GM18508 (cell line): ENCODE results near the gene TWSG1.
"Not testable (repeated sequence)": the region's sequence is repeated elsewhere in the genome, so short reads cannot be mapped to it uniquely, and the experiment has no call there.

Source experiments
- ATAC-seq: cut with Tn5 transposase; IDR thresholded peaks from one replicate; pipeline ENCODE4 v1.9.1; 2021; ENCODE audit warnings: moderate number of reproducible peaks; ENCODE audit not compliant: insufficient read depth, unreplicated experiment

Gene TWSG1

DNA sequence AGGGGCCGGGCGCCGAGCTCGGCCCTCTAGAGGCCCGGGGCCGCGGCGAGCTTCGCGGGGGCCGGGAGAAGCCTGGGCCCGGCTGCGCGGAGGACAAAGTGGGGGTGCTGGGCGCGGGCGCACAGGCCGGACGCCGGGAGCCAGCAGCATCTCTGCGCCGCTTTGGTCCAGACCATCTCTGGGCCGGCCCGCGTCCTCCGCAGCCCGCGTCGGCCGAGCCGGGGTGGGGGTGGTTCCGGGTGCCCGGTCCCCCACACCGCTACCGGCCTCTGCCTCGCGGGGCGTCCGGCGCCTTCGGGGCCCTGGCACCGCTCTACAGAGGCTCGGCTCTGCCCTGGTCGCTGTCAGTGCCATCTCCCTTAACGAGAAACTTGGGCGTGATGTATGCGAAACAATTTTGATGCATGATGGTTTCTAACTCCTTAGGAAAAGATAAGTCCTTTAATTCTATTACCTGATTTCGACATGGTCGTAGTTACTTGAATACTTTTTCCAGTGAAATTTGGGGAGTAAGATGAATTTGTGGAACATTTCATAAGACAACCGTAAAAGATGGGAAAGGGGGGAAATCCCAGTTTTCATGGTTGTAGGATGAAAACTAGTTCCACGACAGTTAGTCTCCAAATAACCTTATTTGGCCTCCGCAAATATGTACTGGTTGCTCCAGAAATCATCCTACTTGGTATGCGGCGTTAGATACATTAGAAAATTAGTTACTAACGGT, 562 bp downstream of the TWSG1 start:
- peak; percentile 20 for ATAC-seq

DNA sequence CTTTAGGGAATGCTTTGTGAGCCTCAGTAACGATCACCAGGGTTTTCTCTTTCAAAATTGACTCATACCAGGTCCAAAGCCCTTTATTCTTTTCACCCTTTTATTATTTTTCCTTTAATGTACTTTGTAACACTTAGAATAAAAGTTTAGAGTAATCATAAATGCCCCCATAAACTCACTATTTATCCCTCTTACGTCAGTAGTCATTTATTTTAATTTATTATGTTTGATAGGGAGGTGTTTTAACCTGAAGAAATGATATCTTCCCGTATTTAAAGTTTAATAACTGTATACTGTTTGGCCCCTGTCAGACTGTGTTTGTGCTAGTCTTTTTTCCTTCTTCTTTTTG, 1.1 kb downstream of the TWSG1 start:
- no peak for ATAC-seq

DNA sequence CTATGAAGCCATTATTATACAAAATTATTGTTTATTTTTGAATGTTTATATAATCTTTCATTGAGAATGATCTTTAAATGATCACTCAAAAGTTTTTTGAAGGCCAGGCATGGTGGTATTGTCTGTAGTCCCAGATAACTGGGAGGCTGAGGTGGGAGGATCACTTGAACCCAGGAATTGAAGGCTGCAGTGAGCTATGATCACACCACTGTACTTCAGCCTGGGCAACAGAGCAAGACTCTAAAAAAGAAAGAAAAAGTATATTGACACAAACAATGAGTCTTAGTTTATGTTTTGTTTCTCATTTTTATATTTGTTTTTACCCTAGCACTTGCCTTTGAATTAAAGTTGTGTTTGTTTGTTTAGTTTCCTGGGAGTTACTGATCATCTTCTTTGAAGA, 2.3 kb downstream of the TWSG1 start:
- no peak for ATAC-seq

DNA sequence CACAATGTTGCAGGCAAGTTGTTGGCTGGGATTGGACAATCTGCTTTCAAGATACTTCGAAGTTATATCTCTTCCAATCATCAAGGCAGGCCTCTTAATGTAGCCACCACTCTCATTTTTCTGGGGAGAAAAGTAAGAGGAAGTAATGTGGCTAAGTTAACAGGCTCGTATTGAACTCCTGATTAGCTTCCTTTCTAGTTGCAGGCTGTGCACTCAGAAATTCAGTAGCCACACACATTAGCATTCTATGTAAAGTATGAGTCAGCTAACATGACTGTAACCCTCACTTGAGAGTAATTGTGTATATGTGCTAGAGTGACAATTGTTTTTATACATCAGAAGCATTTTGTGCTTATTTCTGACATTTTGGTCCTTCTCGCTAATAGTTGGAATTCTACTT, 3.3 kb downstream of the TWSG1 start:
- ATAC-seq = no peak

DNA sequence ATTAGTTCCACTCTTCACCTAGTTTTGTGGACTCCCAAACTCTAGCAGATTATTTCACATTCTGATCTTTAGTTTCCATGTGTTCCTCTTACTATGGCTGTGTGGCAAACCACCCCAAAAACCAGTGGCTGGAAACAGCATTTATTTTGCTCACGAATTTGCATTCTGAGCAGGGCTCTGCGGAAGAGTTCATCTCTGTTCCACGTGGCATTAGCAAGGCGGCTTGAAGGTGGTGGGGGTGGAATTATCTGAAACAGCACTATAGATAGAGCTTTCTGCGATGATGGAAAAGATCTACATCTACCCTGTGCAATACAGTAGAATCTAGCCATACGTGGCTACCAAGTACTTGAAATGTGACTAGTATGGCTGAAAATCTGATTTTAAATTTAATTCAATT, 5.9 kb downstream of the TWSG1 start:
- no peak for ATAC-seq

DNA sequence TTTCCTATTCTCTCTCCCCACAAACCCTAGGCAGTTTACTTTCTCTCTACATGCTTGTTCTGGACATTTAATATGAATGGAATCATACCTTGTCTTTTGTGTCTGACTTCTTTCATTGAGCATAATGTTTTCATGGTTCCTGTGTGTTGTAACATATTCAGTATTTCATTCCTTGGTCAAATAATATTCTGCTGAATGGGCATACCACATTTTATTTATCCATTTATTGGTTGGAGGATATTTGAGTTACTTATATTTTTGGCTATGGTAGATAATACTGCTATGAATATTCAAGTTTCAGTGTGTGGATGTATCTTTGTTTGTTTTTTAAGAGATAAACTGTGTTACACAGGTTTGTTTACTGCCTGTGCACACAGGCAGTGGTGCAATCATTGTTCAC, 9.0 kb downstream of the TWSG1 start:
- no peak for ATAC-seq

DNA sequence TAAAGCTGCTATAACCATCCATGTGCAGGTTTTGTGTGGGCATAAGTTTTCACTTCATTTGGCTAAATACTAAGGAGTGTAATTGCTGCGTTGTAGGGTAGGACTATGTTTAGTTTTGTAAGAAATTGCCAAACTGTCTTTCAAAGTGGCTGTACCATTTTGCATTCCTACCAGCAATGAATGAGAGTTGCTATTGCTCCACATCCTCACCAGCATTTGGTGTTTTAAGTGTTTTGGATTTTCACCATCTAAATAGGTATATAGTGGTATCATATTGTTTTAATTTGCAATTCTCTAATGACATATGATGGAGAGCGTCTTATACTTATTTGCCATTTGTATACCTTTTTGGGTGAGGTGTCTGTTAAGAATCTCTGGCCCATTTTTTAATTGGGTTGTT, 12.2 kb downstream of the TWSG1 start:
- no peak for ATAC-seq

DNA sequence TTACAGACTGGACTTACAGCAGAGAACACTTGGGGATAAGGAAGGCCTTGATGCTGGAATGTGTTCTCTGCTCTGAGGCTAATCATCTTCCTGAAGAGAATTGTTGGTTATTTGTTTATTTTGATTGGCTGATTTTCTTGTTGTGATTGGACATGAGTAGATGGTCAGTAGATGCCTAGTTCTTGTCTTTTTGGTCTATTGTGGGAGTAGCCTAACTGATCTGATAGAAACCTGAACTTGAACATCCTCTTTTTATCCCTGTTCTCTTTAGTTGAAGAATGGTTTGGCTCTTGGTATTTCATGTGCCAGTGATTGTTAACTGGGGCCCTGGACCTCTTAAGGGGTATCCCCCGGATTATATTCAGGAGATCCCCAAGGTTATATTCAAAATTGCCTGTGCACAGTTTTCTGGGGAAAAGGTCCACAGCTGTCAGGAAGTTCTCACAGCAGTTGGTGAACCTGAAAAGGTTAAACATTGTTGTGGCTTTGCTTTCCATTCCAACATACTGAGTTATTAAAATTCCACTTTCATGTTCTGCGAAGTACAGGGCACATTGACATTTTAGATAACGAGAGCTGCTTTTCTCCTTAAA, 13.6 kb downstream of the TWSG1 start:
- ATAC-seq = no peak

DNA sequence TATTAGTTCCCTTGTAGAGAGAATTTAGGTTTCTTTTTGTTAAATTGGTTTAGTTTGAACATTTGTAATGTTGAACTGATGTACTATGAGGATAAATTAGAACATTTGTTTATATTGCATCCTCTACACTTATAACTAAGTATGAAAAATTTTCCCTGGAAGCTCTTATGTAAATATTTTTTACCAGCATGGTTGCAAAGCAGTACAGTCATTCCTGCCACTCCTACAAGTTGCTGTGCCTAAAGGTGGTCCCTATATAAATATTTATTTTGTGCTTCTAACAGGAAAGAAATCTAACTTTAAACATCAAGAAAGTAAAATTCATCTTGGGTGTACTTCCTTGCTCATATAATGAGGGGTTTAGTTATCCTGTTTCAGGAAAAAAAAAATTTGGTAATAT, 14.2 kb downstream of the TWSG1 start:
- no peak for ATAC-seq

DNA sequence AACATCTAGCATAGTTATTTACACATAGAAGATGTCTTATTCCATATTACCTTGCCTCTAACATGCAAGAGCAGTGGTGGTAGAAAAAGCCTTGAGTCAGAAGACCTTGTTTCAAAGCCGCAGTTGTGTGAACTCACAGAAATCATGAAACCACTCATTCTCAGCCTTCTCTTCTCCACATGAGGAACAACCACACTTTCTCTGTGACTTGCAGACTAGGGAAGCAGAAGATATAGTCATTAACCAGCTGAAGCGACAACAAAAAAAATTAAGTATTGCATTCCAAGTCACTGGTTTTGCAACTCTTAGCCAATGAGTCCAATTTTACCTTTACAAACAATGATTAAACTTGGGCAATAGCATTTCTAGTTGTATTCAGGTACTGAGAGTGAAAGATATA, 19.0 kb downstream of the TWSG1 start:
- peak; percentile 79 for ATAC-seq

DNA sequence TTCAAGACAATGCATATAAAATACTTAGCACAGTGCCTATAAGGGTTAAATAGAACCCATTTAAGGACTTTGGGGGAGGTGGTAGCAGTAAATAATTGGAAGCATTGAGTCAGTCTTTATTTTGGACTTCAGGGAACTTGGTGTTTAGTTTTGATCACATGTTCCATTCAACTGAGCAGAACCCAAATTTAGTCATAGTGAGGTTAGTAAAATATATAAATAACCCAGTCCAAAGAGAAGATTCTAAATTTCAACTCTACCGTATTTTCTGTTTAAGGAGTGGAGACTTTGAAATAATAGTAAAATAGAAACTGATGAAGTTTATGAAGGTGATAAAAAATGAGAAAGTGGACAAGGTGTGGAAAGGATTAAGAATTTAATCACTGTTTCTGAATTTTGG, 19.7 kb downstream of the TWSG1 start:
- ATAC-seq = no peak

DNA sequence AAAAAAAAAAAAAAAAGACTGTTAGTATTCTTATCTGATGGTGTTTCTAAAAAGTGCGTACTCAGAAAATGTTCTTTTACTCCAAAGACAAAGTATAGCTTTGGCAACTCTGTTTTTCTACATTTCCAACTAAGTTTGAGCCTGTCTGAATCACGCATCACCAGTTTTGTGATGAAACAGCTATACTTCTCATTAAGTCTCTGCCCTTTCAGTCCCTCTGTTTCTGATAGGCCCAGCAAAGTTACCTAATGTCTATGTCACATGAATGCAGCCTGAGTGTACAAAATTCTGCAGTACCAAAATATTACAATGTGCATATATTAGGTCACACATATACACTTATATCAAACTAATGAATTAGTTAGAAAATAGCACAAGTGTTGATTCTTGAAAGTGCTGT, 22.4 kb downstream of the TWSG1 start:
- no peak for ATAC-seq

DNA sequence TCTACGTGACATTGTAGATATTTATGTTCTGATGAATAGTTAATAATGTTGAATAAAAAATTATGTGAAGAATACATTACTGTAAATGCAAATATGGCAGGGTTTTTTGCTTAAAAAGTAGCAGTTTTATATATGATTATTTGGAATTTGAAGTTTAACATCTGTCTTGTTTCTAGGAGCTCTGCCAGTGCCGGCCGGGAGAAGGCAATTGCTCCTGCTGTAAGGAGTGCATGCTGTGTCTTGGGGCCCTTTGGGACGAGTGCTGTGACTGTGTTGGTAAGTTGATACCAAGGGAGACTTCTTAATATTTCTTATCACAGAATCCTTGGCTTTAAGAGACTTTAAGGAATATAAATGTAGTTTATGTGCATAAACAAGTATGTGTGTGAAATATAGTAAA, 25.2 kb downstream of the TWSG1 start:
- no peak for ATAC-seq

DNA sequence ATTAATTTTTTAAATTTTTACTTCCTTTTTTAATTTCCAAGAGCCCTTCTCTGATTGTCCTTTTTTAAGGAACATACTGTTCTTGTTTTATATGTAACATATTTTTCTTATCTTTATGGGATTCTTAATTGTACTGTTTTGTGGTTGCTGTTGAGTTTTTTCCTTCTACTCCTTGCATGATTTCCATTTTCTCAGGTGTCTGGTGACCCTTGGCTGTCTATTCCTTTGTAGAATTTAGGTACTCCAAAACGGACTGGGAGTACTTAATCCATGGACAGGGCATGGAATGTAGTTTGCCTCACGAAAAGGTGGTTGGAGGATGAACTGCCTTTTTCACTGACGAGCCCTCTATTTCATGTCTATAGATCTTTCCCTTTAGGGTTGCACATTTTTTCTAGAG, 26.6 kb downstream of the TWSG1 start:
- no peak for ATAC-seq

DNA sequence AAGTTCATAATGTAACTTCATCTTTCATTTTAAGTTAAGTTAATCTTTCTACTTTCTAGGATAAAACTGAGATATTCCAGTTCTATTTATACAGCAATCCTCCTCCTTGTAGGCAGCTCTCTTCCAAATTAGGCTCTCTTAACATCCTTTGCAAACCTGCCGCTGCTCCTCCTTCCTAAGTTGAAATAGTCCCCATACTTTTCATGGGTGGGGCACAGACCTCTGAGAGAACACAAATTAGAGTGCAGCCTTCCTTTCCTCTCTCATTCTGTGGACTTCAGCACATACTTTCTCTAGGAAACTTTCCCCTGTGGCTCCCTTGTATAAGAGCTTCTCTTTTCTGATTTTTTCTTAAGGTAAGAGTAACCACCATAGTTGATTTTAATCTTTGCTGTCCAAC, 28.3 kb downstream of the TWSG1 start:
- no peak for ATAC-seq

DNA sequence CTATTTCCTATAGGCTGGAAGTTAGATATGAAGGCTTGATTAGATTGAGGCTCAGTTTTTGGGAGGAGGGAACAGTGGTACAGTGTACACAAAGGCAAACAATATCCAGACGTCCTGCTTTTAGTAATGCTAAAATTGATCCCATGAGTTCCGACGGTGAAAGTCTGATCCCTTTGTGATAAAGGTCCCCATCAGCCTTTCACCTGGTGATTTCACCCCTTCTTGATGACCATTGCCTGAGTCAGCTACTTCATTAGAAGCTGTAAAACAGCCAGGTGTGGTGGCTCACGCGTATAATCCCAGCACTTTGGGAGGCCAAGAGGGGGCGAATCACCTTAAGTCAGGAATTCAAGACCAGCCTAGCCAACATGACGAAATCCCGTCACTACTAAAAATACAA, 29.7 kb downstream of the TWSG1 start:
- ATAC-seq = no peak

DNA sequence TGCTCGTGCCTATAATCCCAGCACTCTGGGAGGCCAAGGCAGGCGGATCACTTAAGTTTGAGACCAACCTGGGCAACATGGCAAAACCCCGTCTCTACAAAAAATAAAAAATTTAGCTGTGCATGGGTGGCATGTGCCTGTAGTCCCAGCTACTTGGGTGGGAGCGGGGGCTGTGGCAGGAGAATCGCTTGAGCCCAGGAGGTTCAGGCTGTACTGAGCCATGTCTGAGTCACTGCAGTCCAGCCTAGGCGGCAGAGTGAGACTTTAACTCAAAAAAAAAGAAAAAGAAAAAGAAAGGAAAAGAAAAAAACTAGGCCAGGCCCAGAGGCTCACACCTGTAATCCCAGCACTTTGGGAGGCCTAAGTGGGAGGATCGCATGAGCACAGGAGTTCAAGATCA, 30.8 kb downstream of the TWSG1 start:
- no peak for ATAC-seq

DNA sequence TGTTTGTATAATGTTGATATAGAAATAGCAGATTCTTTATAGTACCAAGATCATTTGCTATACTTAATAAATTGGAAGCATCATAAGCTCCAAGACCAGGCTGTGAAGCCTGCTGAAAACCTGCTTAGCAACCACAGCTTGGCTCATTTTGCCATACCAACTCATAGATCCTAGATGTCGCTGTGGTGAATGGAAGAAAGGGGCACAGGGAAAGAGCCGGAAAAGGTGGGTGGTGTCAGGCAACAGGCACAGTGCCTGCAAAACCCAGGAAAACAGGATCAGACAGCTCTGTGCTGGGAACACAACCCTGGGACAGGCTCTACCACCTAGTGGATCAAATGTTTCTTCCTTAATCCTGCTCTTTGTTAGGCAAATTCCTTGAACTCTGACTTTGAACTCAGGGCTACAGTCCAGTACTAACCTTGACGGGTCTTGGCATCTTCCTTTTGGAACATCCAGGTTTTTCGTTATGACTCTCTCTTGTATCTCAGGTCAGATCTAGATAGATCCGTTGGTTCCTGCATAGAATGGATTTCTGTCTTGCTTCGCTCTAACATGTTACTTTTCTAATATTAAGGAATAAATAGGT, 31.6 kb downstream of the TWSG1 start:
- no peak for ATAC-seq

DNA sequence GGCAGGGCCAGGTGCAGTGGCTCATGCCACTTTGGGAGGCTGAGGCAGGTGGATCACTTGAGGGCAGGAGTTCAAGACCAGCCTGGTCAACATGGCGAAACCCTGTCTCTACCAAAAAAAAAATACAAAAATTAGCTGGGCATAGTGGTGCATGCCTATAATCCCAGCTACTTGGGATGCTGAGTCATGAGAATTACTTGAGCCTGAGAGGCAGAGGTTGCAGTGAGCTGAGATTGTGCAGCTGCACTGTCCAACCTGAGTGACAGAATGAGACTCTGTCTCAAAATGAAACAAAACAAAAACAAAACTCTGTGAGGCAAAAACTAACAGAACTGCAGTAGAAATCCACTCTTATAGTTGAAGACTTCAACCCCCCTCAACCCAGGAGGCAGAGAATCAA, 38.7 kb downstream of the TWSG1 start:
- not testable (repeated sequence) for ATAC-seq

DNA sequence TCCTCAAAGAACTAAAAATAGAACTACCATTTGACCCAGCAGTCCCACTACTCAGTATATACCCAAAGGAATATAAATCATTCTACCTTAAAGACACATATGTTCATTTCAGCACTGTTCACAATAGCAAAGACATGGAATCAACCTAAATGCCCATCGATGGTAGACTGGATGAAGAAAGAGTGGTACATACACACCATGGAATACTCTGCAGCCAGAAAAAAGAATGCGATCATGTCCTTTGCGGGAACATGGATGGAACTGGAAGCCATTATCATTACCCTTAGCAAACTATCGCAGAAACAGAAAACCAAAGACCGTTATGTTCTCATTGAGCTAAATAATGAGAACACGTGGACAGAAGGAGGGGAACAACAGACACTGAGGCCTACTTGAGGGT, 44.5 kb downstream of the TWSG1 start:
- ATAC-seq = no peak

DNA sequence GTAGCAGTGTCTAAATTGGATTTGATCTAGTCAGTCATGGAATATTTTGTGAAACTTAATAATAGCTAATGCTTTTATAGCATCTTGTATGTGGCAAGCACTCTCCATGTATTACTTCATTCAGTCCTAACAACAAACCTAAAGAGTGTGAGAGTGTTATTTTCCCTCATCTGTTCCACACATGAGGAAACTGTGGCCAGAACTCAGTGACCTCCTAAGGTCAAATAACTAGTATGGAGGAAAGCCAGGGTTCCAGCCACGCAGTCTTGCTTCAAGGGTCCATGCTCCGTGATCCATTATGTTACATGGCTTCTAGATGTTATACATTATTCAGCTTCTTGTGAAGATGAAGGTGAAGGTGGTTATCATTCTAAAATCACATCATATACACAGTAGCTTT, 45.5 kb downstream of the TWSG1 start:
- ATAC-seq = no peak
